Stimulated activated CD8-positive, alpha-beta memory T cell treated with anti-CD3 and anti-CD28 coated beads, Interleukin-7, amount 100 ng/mL, for 4 hours (primary cell): ENCODE measurements around the gene PRRG2.

ENCODE experiments used
- DNase-seq, 2 donors: peaks; one replicate each; pipeline ENCODE4 v3.0.0-alpha.2; 2020; ENCODE audit warnings: low read depth in 2 of 2

PRRG2 gene

GRCh38 chr19:49640113-49640898, 59.2 kb downstream of the PRRG2 start, which contains the start of gene RRAS:
RRAS (minus strand) TSS chr19:49640143; CDS start chr19:49640098, 45 bp downstream.
- DNase-seq = peak; percentile 99 to 100
